Right atrium auricular region (tissue), 2 donors: ENCODE data around the gene KRTAP9-7. TPM values are rescaled to one million over a fixed set of nuclear protein-coding genes. Genes with fewer than 3 reads are reported as not detected.

Experiments
- DNase-seq: peaks from one replicate; pipeline ENCODE4 v3.0.0-alpha.2; 2019; ENCODE audit warnings: low spot score
- H3K27ac ChIP-seq, 2 donors: fragments of 200-600 bp; sonication (generic); 1 replicate in 1 of 2; 2 replicates in 1 of 2; pipeline ENCODE4 v1.5.1; 2016 to 2019
- H3K27me3 ChIP-seq, 2 donors: fragments of 200-600 bp; sonication (generic); one replicate each; pipeline versions ENCODE4 v1.5.1 to v1.6.0; 2017 to 2019
- H3K36me3 ChIP-seq: fragments of 200-600 bp; sonication (generic); one replicate; pipeline ENCODE4 v1.5.1; 2016
- H3K4me1 ChIP-seq, 2 donors: fragments of 200-600 bp; sonication (generic); one replicate each; pipeline versions ENCODE4 v1.5.1 to v1.6.0; 2017 to 2019
- H3K4me3 ChIP-seq, 2 donors: fragments of 200-600 bp; sonication (generic); 1 replicate in 1 of 2; 2 replicates in 1 of 2; pipeline ENCODE4 v1.5.1; 2017 to 2019; ENCODE audit warnings: mild to moderate bottlenecking in 1 of 2, moderate library complexity in 1 of 2
- H3K9me3 ChIP-seq, 2 donors: fragments of 200-600 bp; sonication (generic); one replicate each; pipeline ENCODE4 v1.5.1; 2019
- total RNA-seq, 2 donors: library from RNA; depleted of rRNA; stranded (reverse); fragments of >200 nt; gene quantifications; one replicate each; pipeline ENCODE4 v1.1.0, GENCODE V29; 2016
- TF ChIP-seq, protein P1 (sequence below), 2 donors: fragments of 200-600 bp; sonication (generic); IDR thresholded peaks; one replicate each; pipeline ENCODE4 v1.5.1; 2019; ENCODE audit warnings: antibody characterized with exemption in 2 of 2

Gene KRTAP9-7
- total RNA-seq, 2 donors from 2014 or later = not detected

DNA sequence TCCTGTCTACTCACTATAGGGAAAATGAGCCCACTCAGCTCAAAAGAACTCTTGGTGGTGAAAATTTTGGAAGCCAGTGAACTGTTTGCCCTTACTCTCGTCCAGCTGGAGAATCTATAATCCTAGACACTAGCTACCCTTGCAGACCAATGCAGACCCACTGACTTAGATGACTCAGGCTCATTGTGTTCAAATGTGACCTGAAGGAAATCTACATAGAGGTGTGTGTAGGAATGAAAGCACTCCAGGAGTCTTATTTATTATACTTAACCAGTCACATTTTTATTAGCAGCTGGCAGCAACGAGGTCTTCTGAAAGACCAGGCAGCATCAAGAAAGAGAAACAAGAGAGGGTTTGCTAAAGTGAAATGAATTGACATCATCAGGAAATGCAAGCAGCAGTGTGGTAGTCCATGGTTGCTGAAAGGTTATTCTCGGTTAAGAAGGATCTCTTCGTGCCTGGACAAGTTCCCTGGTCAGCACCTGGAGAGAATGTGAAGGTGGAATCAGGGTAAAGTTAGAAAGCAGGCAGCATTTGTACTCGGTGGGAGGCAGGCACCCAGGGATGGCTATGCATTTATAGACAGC lies 25.8 kb downstream of the KRTAP9-7 start:
- Histone ChIP-seq H3K9me3 (no peaks in the 10 kb centered on the region), H3K4me3 (no peak overlapping the region), H3K4me1 (no peaks in the 10 kb centered on the region), H3K27ac (no peak overlapping the region), H3K36me3 (no peaks in the 10 kb centered on the region), H3K27me3 (no peaks in the 10 kb centered on the region)
- TF ChIP-seq, protein P1, sequence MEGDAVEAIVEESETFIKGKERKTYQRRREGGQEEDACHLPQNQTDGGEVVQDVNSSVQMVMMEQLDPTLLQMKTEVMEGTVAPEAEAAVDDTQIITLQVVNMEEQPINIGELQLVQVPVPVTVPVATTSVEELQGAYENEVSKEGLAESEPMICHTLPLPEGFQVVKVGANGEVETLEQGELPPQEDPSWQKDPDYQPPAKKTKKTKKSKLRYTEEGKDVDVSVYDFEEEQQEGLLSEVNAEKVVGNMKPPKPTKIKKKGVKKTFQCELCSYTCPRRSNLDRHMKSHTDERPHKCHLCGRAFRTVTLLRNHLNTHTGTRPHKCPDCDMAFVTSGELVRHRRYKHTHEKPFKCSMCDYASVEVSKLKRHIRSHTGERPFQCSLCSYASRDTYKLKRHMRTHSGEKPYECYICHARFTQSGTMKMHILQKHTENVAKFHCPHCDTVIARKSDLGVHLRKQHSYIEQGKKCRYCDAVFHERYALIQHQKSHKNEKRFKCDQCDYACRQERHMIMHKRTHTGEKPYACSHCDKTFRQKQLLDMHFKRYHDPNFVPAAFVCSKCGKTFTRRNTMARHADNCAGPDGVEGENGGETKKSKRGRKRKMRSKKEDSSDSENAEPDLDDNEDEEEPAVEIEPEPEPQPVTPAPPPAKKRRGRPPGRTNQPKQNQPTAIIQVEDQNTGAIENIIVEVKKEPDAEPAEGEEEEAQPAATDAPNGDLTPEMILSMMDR (IDR thresholded peaks at IDR 0.05) = no peak
- DNase-seq = no peak

DNA sequence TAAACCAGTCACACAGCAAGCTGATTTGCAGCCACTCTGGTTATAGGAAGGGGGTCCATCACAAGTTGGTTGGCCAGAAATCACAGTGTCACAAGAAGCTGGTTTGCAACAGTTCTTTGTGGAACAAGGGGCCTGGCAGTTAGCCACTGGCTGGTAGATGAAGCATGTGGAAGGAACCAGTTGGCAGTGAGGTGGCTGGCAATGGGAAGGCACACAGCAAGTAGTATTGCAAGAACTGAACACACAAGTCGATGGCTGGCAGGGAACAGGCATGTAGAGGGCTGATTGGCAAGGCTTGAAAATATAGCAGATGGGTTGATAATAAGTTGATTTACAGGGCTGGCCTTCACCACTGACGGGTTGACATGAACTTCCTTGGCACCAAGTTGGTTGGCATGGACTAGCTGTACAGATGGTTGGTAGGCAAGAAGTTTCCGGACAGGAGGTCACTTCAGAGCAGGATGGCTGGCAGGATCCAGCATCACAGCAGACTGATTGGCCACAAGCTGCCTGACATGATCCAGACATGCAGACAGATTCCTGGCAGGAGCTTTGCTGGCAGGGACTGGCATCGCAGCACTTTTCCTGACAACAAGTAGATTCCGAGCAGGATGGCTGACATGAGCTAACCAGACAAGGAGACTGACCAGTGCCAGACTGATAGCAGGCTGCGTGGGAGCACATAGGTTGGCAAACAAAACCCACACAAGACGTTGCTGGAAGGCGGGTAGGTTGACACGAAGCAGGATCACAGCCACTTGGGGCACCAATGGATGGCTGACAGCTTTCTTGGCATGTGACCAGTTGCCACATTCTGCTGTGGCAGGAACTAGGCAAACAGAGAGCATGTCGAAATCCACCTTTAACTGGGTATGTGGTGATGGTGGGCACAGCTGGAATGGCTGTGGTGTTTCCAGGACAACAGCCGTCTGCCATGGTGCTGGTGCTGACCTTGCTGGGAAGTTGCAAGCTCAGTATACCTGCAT lies 26.7 kb downstream of the KRTAP9-7 start, which contains the start of gene KRTAP29-1:
KRTAP29-1 (minus strand) TSS at position 936 of the 986 bp plus-strand sequence; CDS start at position 936, 0 bp downstream.
- TF ChIP-seq, protein P1 (IDR thresholded peaks at IDR 0.05) = no peak

DNA sequence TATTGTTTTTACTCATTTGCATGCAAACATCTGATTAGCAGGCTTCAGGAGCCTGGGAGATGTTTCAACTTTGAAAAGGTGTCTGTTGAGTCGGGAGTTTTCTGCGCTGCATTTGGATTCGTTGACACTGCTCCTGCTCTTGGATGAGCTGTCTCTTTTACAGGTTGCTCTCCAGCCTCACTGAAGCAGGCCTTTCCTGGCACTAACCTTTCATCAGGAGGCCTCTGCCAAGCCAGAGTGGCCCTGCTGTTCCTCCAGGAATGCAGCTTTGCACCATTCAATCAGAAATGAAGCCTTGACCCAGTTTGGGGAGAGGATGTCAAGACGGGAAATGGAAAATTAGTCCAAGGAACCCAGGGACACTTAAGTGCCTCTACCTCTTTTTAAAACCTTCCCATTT lies 27.5 kb downstream of the KRTAP9-7 start:
- Histone ChIP-seq H3K36me3 (no peaks in the 10 kb centered on the region), H3K27me3 (no peaks in the 10 kb centered on the region), H3K27ac (no peak overlapping the region), H3K4me1 (no peaks in the 10 kb centered on the region), H3K9me3 (no peaks in the 10 kb centered on the region), H3K4me3 (no peak overlapping the region)
- DNase-seq = no peak
- TF ChIP-seq, protein P1 (IDR thresholded peaks at IDR 0.05) = no peak

More for the DNA sequence above, 26.7 kb downstream of the KRTAP9-7 start, which contains the start of gene KRTAP29-1:
- Histone ChIP-seq H3K27ac (no peak within 1 kb of the TSS), H3K36me3 (no peaks in the 10 kb centered on the region), H3K9me3 (no peaks in the 10 kb centered on the region), H3K4me3 (no peak within 1 kb of the TSS), H3K27me3 (no peaks in the 10 kb centered on the region), H3K4me1 (no peaks in the 10 kb centered on the region)
- DNase-seq = no peak

DNA sequence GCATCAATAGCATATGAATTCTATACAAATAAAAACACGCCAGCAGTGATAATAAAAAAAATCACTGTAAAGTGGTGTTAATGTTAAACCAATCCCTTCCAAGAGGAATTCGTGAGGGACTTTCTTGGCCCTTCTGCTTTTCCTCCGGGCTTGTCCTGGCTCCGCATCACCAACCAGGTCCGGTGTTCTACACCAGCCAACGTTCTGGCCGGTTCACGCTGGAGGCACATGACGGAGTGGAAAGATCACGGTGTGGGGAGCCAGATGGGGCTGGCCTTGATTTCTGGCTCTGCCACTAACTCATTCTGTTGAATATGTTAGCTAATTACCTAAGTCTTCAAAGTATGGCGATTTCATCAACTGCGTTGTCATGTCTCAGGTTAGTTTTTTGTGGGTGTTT lies 28.6 kb downstream of the KRTAP9-7 start:
- H3K4me1 ChIP-seq = no peaks in the 10 kb centered on the region
- H3K36me3 ChIP-seq = no peaks in the 10 kb centered on the region
- no peaks in the 10 kb centered on the region for H3K9me3 ChIP-seq
- no peaks in the 10 kb centered on the region for H3K27me3 ChIP-seq
- H3K4me3 ChIP-seq = no peak overlapping the region
- TF ChIP-seq, protein P1 (IDR thresholded peaks at IDR 0.05) = no peak
- no peak for DNase-seq
- H3K27ac ChIP-seq = no peak overlapping the region

DNA sequence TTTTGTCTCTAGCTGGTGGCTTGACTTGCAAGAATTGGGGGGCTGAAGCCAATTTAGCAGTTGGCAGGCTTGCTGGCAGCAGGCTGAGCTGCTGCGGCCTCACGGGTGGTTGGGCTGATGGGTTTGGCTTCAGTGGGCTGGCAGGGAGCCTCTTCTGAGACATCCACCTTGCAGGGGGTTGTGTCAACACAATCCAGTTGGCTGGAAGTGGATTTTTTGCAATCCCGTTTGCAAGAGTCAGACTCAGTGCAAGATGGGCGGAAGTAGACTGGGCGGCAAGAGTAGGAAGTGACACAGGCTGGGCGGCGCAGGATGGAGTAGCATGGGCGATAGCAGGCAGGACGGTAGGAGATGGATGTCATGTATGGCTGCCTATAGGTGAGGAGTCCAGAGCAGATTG lies 32.1 kb downstream of the KRTAP9-7 start:
- no peaks in the 10 kb centered on the region for H3K36me3 ChIP-seq
- H3K4me1 ChIP-seq = no peaks in the 10 kb centered on the region
- H3K27me3 ChIP-seq = no peaks in the 10 kb centered on the region
- TF ChIP-seq, protein P1 (IDR thresholded peaks at IDR 0.05) = no peak
- DNase-seq = no peak
- no peak overlapping the region for H3K4me3 ChIP-seq
- H3K9me3 ChIP-seq = no peaks in the 10 kb centered on the region
- no peak overlapping the region for H3K27ac ChIP-seq
